HepG2 (cell line): ENCODE results near the gene TPGS1. TPM values are rescaled to one million over a fixed set of nuclear protein-coding genes. Genes with fewer than 3 reads are reported as not detected.
A peak's percentile ranks its signal among the peaks of the same experiment; 100 is the strongest.

ENCODE experiments used
- BCL6 ChIP-seq: IDR thresholded peaks from 2 replicates; pipeline ENCODE4 v1.6.1; 2016; ENCODE audit warnings: missing genetic modification reagents, missing compliant biosample characterization
- DR1 ChIP-seq: sonication (generic); formaldehyde crosslinking; IDR thresholded peaks from 2 replicates; pipeline ENCODE4 v1.8.0; 2021; ENCODE audit warnings: mild to moderate bottlenecking, missing genetic modification reagents, inconsistent platforms
- MED1 ChIP-seq: sonication (generic); formaldehyde crosslinking; IDR thresholded peaks from 2 replicates; pipeline ENCODE4 v1.4.0; 2020; ENCODE audit warnings: missing genetic modification reagents
- MXI1 ChIP-seq: IDR thresholded peaks from 3 replicates; pipeline ENCODE4 v1.6.1; 2012; ENCODE audit warnings: low read depth, low read length, inconsistent platforms, borderline replicate concordance
- PCBP1 ChIP-seq: fragments of 200-400 bp; formaldehyde crosslinking; IDR thresholded peaks from 2 replicates; pipeline ENCODE4 v1.6.1; 2017; ENCODE audit warnings: mild to moderate bottlenecking, low read depth, low read length, borderline replicate concordance
- REST ChIP-seq, 2 experiments: IDR thresholded peaks; 2 replicates each; pipeline ENCODE4 v1.6.1; 2011 to 2012; ENCODE audit warnings: low read length in 2 of 2, borderline replicate concordance in 1 of 2, low read depth in 1 of 2, mild to moderate bottlenecking in 1 of 2, moderate library complexity in 1 of 2
- SP5 ChIP-seq: IDR thresholded peaks from 2 replicates; pipeline ENCODE4 v1.6.1; 2016; ENCODE audit warnings: low read depth, borderline replicate concordance
- THAP11 ChIP-seq: IDR thresholded peaks from 2 replicates; pipeline ENCODE4 v1.6.1; 2016; ENCODE audit warnings: missing biosample characterization, missing genetic modification reagents
- UBTF ChIP-seq: sonication (generic); formaldehyde crosslinking; IDR thresholded peaks from 2 replicates; pipeline ENCODE4 v1.4.0; 2020; ENCODE audit warnings: mild to moderate bottlenecking, missing genetic modification reagents
- ZFP41 ChIP-seq: sonication (generic); formaldehyde crosslinking; IDR thresholded peaks from 2 replicates; pipeline ENCODE4 v1.4.0; 2020; ENCODE audit warnings: mild to moderate bottlenecking, missing genetic modification reagents, borderline replicate concordance
- ZNF362 ChIP-seq: sonication (generic); formaldehyde crosslinking; IDR thresholded peaks from 2 replicates; pipeline ENCODE4 v1.4.0; 2020; ENCODE audit warnings: missing genetic modification reagents, mild to moderate bottlenecking, borderline replicate concordance
- ZNF549 ChIP-seq: sonication (generic); formaldehyde crosslinking; IDR thresholded peaks from 2 replicates; pipeline ENCODE4 v1.5.0; 2020; ENCODE audit warnings: missing genetic modification reagents
- ZNF777 ChIP-seq: sonication (generic); formaldehyde crosslinking; IDR thresholded peaks from 2 replicates; pipeline ENCODE4 v1.4.0; 2020; ENCODE audit warnings: missing genetic modification reagents
- ZSCAN21 ChIP-seq: sonication (generic); formaldehyde crosslinking; IDR thresholded peaks from 2 replicates; pipeline ENCODE4 v1.8.0; 2022; ENCODE audit warnings: mild to moderate bottlenecking, missing genetic modification reagents, moderate library complexity, borderline replicate concordance
- ZSCAN29 ChIP-seq: sonication (generic); formaldehyde crosslinking; conservative IDR thresholded peaks from 2 replicates; pipeline ENCODE4 v1.4.0; 2020; ENCODE audit warnings: mild to moderate bottlenecking, missing genetic modification reagents
- polyA plus RNA-seq, 8 experiments: library from polyadenylated mRNA; depleted of rRNA in 3 of 8; stranded (reverse) in 7 of 8; unstranded in 1 of 8; fragments of >200 nt; fragmentation: Illumina TruSeq in 4 of 8; extraction: Trizol in 4 of 8; gene quantifications; 2 replicates each; pipeline versions ENCODE4 v1.2.1 to v1.2.3, GENCODE V29; 2011 to 2016; ENCODE audit warnings: low read depth in 4 of 8, missing spikeins in 1 of 8, mixed read lengths in 1 of 8; ENCODE audit not compliant: insufficient read depth in 1 of 8
- total RNA-seq, 5 experiments: library from RNA; depleted of rRNA; stranded (reverse); fragments of >200 nt; fragmentation: Illumina TruSeq; extraction: Trizol; gene quantifications; 2 replicates each; pipeline ENCODE4 v1.2.3, GENCODE V29; 2016; ENCODE audit warnings: low read depth in 1 of 5
- TF ChIP-seq, protein P1 (sequence below): sonication (generic); formaldehyde crosslinking; conservative IDR thresholded peaks from 2 replicates; pipeline ENCODE4 v1.4.0; 2020; ENCODE audit warnings: mild to moderate bottlenecking, missing genetic modification reagents, moderate library complexity
- TF ChIP-seq, protein P2 (sequence below): IDR thresholded peaks from 2 replicates; pipeline ENCODE4 v1.6.1; 2012; ENCODE audit warnings: inconsistent platforms

TPGS1 gene
- total and polyA plus RNA-seq, 2 of the 13 experiments (the other 11 are each of a cell fraction or from before 2014, with no cell fraction given): 1.1 to 6.2 TPM

GRCh38 chr19:485583-486236, 21.6 kb upstream of the TPGS1 start (continued):
- TF ChIP-seq, protein P1, sequence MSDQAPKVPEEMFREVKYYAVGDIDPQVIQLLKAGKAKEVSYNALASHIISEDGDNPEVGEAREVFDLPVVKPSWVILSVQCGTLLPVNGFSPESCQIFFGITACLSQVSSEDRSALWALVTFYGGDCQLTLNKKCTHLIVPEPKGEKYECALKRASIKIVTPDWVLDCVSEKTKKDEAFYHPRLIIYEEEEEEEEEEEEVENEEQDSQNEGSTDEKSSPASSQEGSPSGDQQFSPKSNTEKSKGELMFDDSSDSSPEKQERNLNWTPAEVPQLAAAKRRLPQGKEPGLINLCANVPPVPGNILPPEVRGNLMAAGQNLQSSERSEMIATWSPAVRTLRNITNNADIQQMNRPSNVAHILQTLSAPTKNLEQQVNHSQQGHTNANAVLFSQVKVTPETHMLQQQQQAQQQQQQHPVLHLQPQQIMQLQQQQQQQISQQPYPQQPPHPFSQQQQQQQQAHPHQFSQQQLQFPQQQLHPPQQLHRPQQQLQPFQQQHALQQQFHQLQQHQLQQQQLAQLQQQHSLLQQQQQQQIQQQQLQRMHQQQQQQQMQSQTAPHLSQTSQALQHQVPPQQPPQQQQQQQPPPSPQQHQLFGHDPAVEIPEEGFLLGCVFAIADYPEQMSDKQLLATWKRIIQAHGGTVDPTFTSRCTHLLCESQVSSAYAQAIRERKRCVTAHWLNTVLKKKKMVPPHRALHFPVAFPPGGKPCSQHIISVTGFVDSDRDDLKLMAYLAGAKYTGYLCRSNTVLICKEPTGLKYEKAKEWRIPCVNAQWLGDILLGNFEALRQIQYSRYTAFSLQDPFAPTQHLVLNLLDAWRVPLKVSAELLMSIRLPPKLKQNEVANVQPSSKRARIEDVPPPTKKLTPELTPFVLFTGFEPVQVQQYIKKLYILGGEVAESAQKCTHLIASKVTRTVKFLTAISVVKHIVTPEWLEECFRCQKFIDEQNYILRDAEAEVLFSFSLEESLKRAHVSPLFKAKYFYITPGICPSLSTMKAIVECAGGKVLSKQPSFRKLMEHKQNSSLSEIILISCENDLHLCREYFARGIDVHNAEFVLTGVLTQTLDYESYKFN: peak; percentile 37; the same call in 1 of the 2 replicates
- TF ChIP-seq REST (IDR thresholded peaks at IDR 0.05; ENCODE audit: borderline replicate concordance in 1 of 2, low read depth in 1 of 2, low read length in 2 of 2) (peak in 1 of 2 experiments; percentile 25; a peak in 1 of 4 replicates), MED1 (CRISPR knock-in tag) (peak; percentile 52), ZSCAN21 (CRISPR knock-in tag) (peak; percentile 34; the same call in 1 of the 2 replicates), ZFP41 (no peak), ZNF549 (CRISPR knock-in tag) (no peak), ZNF777 (peak; percentile 74), ZSCAN29 (CRISPR knock-in tag) (no peak), ZNF362 (CRISPR knock-in tag) (no peak), SP5 (CRISPR knock-in tag) (peak; percentile 84; the same call in 1 of the 2 replicates), THAP11 (CRISPR knock-in tag) (peak; percentile 61; the same call in 1 of the 2 replicates), UBTF (peak; percentile 65), DR1 (peak; percentile 41; the same call in 1 of the 2 replicates), MXI1 (peak; percentile 69; the same call in 1 of the 3 replicates), PCBP1 (0 out of 2 replicates have a peak, but pooled peaks have one; percentile 27), BCL6 (CRISPR knock-in tag) (0 out of 2 replicates have a peak, but pooled peaks have one; percentile 19)
- TF ChIP-seq, protein P2, sequence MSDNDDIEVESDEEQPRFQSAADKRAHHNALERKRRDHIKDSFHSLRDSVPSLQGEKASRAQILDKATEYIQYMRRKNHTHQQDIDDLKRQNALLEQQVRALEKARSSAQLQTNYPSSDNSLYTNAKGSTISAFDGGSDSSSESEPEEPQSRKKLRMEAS: peak; percentile 46; the same call in 1 of the 2 replicates
